Measurements from ENCODE around the gene ESRRG. TPM values are rescaled to one million over a fixed set of nuclear protein-coding genes. Genes with fewer than 3 reads are reported as not detected.

Gene ESRRG
- total RNA-seq = 1 to 10 TPM in 1 of 3 donors, under 1 TPM in 2; 0.58 to 1.1 (median 0.58) TPM
- long read RNA-seq, donor 1 = 0 reads
- long read RNA-seq, donor 2 = 0 reads

DNA sequence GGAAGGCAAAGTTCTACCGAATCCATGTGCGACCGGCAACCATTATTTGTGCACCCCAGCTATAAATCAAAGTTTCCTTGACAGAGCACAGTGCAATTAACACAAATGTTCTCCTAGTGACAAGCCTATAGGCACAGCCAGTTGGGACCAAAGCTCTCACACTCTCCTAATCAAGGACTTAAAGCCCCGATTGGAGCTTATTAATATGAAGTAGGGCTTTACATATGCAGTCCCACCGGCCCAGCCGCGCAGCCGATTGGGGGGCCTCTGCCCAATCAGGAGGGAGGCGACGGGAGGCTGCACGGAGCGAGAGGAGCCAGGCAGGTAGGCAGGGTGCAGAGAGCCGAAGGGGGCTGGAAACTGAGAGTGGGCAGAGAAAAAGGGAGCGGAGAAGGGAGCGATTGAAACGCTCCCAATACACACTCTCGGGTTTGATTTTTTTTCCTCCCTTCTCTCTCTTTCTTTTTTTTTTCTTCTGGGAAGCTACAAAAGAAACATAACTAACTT, at the start of gene ESRRG:
Gene ESRRG, minus strand, starts transcription at position 156 of the 507 bp plus-strand sequence. Its CDS starts 130 bp downstream, at position 26.
- ATAC-seq = peak; percentile 82
- peak; percentile 41 to 60 (median 57) for DNase-seq
- intact Hi-C loops (cut with DNase I, micrococcal nuclease) = no loop called here
- H3K36me3 ChIP-seq (ENCODE audit: low read depth) = no peaks in the 10 kb centered on the region
- H3K4me3 ChIP-seq = no peak within 1 kb of the TSS
- H3K9me3 ChIP-seq = no peaks in the 10 kb centered on the region
- H3K4me1 ChIP-seq (ENCODE audit: low read depth) = peaks cover 20% of the 10 kb centered on the region
- TF ChIP-seq, protein P1, sequence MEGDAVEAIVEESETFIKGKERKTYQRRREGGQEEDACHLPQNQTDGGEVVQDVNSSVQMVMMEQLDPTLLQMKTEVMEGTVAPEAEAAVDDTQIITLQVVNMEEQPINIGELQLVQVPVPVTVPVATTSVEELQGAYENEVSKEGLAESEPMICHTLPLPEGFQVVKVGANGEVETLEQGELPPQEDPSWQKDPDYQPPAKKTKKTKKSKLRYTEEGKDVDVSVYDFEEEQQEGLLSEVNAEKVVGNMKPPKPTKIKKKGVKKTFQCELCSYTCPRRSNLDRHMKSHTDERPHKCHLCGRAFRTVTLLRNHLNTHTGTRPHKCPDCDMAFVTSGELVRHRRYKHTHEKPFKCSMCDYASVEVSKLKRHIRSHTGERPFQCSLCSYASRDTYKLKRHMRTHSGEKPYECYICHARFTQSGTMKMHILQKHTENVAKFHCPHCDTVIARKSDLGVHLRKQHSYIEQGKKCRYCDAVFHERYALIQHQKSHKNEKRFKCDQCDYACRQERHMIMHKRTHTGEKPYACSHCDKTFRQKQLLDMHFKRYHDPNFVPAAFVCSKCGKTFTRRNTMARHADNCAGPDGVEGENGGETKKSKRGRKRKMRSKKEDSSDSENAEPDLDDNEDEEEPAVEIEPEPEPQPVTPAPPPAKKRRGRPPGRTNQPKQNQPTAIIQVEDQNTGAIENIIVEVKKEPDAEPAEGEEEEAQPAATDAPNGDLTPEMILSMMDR (IDR thresholded peaks at IDR 0.05) = no peak

DNA sequence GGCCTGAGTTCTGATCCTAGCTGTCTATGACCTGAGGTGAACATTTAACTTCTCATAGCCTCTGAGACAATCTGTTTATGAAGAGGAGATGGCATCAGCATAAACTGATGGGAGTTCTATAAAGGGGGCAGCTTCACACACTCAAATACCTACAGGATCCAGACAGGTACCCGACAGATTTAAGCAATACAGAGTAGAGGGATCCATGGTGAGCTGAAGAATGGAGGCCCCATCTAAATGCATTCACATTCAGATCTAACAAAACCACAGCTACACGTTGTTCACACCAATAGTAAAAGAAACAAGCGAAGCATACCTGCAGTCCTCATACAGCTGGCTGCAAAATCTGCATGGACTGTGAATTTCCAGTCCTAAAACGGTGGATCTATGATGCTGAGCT, 48.7 kb upstream of the ESRRG start:
- H3K9me3 ChIP-seq = no peaks in the 10 kb centered on the region
- DNase-seq (no peak), ATAC-seq (no peak)
- H3K4me1 ChIP-seq (ENCODE audit: low read depth) = no peaks in the 10 kb centered on the region
- no peaks in the 10 kb centered on the region for H3K36me3 ChIP-seq (ENCODE audit: low read depth)
- intact Hi-C loops (cut with DNase I, micrococcal nuclease) = no loop called here
- TF ChIP-seq, protein P1 (IDR thresholded peaks at IDR 0.05) = no peak
- no peak overlapping the region for H3K4me3 ChIP-seq

DNA sequence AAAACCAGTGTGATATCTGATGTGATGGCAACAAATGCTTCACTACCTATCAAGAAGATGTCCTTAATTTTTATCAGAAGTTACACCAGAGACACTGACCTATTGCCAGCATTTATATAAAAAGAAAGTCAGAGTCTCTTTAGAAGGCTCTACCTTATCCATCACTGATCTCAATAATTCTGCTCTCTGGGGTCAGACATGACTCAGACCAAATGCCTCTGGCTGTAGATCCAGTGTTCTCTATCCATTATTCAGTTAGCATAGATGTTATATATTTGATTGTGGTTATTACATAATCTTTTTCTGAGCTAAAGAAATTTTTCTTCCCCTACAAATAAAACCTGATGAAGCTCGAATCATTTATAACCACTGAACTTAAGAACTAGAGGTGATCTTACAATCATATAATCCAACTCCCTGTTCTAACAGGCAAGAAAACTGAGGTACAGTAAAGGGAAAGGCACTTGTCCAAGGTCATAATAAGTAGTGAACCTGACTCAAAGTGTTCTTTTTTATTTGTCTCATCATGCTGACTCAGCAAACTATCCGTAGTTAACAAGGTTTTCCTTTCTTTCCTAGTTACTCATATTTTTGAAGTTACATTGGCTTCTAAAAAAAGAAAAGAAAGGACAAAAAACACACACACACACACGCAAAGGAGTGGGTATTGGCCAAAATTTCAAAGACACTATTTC, 43.6 kb upstream of the ESRRG start:
- no peak overlapping the region for H3K4me3 ChIP-seq
- no peaks in the 10 kb centered on the region for H3K9me3 ChIP-seq
- ATAC-seq (no peak), DNase-seq (no peak)
- intact Hi-C loops (cut with DNase I, micrococcal nuclease) = no loop called here
- TF ChIP-seq, protein P1 (IDR thresholded peaks at IDR 0.05) = no peak
- H3K36me3 ChIP-seq (ENCODE audit: low read depth) = no peaks in the 10 kb centered on the region
- no peaks in the 10 kb centered on the region for H3K4me1 ChIP-seq (ENCODE audit: low read depth)

DNA sequence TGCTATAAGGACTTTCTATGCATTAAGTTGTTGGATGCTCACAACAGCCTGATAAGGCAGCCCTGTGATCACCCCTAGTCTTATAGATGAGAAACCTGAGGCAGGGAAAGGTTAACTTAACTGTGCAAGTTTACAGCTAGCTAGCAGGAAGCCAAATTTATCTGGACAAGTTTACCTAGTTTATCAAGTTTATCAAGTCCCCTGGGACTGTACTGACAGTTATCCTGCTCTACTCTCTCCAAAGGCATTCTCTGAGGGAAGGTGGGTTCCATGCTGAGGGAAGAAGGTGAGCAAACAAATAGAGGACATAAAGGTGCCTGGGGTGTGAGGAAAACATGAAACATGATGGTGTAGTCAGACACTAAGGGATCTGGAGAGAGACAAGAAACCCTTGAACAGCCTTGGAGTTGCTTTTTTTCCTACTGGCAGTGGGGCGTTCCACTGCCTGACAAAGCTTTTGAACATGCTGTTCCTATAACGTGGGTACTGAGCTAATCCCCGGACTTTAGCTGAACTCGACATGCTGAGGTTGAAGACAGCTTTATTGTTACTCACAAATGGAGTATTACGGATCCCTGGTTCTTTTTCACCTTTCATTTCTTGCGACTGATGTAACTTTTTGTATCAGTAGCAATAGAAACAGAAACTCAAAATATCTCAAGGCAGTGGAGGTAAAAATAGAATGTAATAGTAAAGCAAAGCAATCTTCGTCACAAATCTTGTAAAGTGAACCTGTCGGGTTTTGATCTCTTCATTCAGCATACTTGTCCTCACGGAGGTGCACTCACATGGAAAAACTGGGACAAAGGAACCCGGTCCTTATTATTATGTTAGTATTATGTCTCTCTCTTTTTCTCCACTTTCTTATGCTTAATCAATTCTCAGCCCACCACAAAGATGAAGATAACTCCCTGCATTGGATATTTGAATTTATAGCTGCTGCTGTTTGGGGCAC, 42.4 kb upstream of the ESRRG start:
- no peaks in the 10 kb centered on the region for H3K4me1 ChIP-seq (ENCODE audit: low read depth)
- H3K36me3 ChIP-seq (ENCODE audit: low read depth) = no peaks in the 10 kb centered on the region
- no peak overlapping the region for H3K4me3 ChIP-seq
- TF ChIP-seq, protein P1 (IDR thresholded peaks at IDR 0.05) = no peak
- intact Hi-C loops (cut with DNase I, micrococcal nuclease) = no loop called here
- no peaks in the 10 kb centered on the region for H3K9me3 ChIP-seq
- ATAC-seq (no peak), DNase-seq (no peak)

DNA sequence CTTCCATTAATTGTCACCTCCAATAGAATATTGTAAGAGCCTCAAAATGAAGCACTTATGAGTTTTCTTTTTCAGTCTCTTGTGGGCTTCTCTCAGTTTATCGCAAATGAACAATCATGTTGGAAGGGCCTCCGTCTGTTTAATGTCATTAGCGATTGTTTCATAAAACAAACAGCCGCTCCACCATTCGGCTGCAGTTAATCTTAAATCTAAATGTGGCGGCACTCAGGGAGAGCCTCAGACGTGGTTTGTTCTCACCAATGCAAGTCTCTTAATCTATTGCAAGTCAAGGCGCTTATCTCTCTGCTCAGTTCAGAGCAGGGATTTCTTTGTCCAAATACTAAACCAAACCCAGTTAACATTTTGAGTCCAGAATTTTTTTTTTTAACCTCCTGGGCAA, 34.9 kb upstream of the ESRRG start:
- Histone ChIP-seq H3K9me3 (no peaks in the 10 kb centered on the region), H3K4me3 (no peak overlapping the region), H3K4me1 (ENCODE audit: low read depth) (no peaks in the 10 kb centered on the region), H3K36me3 (ENCODE audit: low read depth) (no peaks in the 10 kb centered on the region)
- ATAC-seq = no peak
- TF ChIP-seq, protein P1 (IDR thresholded peaks at IDR 0.05) = no peak
- intact Hi-C loops (cut with DNase I, micrococcal nuclease) = no loop called here
- no peak for DNase-seq
